IMR-90 (cell line): ENCODE measurements around the gene DBH. TPM values are rescaled to one million over a fixed set of nuclear protein-coding genes. Genes with fewer than 3 reads are reported as not detected.

Experiments
- ATAC-seq: fragments of 200-7000 bp; cut with Tn5 transposase; 2 replicates; pipeline ENCODE4 v1.9.1; 2020; ENCODE audit warnings: low read depth, mild to moderate bottlenecking, moderate library complexity
- BruUV-seq: library from RNA; stranded (reverse); fragments of 400-500 nt; replicated peaks from 2 replicates; lab custom pipeline; 2021; lab: Mats Ljungman, UMichigan
- CTCF ChIA-PET: fragments of 300-600 bp; formaldehyde crosslinking; extraction: SDS; loops from one replicate; lab custom pipeline; 2021; ENCODE audit warnings: antibody characterized with exemption; lab: Yijun Ruan, JAX
- POLR2A ChIA-PET: fragments of 300-600 bp; sonication (Branson Sonifier 250); formaldehyde crosslinking; loops from one replicate; lab custom pipeline; 2022; ENCODE audit warnings: antibody characterized with exemption; ENCODE audit not compliant: unreplicated experiment; lab: Charles Lee
- DNase-seq: peaks from one replicate; pipeline ENCODE4 v3.0.0; 2013
- H2AFZ ChIP-seq: replicated peaks from 2 replicates; pipeline ENCODE3; 2013; ENCODE audit warnings: low read length, mild to moderate bottlenecking; ENCODE audit not compliant: poor library complexity
- H2AK5ac ChIP-seq: 2 replicates; pipeline ENCODE4 v1.6.1; 2013; ENCODE audit warnings: low read depth, low read length, inconsistent platforms
- H2AK9ac ChIP-seq: replicated peaks from 2 replicates; pipeline ENCODE3; 2013; ENCODE audit warnings: mild to moderate bottlenecking, low read depth, low read length, moderate library complexity; ENCODE audit not compliant: poor library complexity
- H2BK120ac ChIP-seq: 2 replicates; pipeline ENCODE4 v1.6.1; 2013; ENCODE audit warnings: low read depth, low read length, inconsistent platforms
- H2BK15ac ChIP-seq: 3 replicates; pipeline ENCODE4 v1.6.1; 2013; ENCODE audit warnings: low read depth, low read length, inconsistent platforms
- H2BK20ac ChIP-seq: 2 replicates; pipeline ENCODE4 v1.6.1; 2013; ENCODE audit warnings: low read depth, mild to moderate bottlenecking, inconsistent platforms, low read length, moderate library complexity
- H2BK5ac ChIP-seq: 2 replicates; pipeline ENCODE4 v1.6.1; 2013; ENCODE audit warnings: mild to moderate bottlenecking, low read depth, low read length, inconsistent platforms; ENCODE audit not compliant: poor library complexity, severe bottlenecking
- H3K14ac ChIP-seq: replicated peaks from 2 replicates; pipeline ENCODE4 v1.6.1; 2013; ENCODE audit warnings: low read depth, low read length, inconsistent platforms
- H3K18ac ChIP-seq: 2 replicates; pipeline ENCODE4 v1.6.1; 2013; ENCODE audit warnings: low read depth, low read length, control low read depth
- H3K23ac ChIP-seq: 2 replicates; pipeline ENCODE4 v1.6.1; 2013; ENCODE audit warnings: low read depth, low read length, inconsistent platforms
- H3K27ac ChIP-seq: 2 replicates; pipeline ENCODE4 v1.5.1; 2013; ENCODE audit warnings: mild to moderate bottlenecking, control low read depth, low read length; ENCODE audit not compliant: insufficient read depth
- H3K27me3 ChIP-seq: 2 replicates; pipeline ENCODE4 v1.6.1; 2013; ENCODE audit warnings: low read length; ENCODE audit not compliant: control insufficient read depth, insufficient read depth
- H3K36me3 ChIP-seq: 2 replicates; pipeline ENCODE4 v1.6.1; 2013; ENCODE audit warnings: low read length, mixed read lengths; ENCODE audit not compliant: control insufficient read depth, insufficient read depth
- H3K4ac ChIP-seq: 2 replicates; pipeline ENCODE4 v1.6.1; 2013; ENCODE audit warnings: low read depth, low read length, inconsistent platforms
- H3K4me1 ChIP-seq: 2 replicates; pipeline ENCODE4 v1.6.1; 2013; ENCODE audit warnings: low read length, mixed read lengths; ENCODE audit not compliant: control insufficient read depth, insufficient read depth
- H3K4me2 ChIP-seq: 2 replicates; pipeline ENCODE4 v1.6.1; 2013; ENCODE audit warnings: low read depth, mild to moderate bottlenecking, control low read depth, low read length, moderate library complexity
- H3K4me3 ChIP-seq: 2 replicates; pipeline ENCODE4 v1.5.1; 2013; ENCODE audit warnings: low read depth, mild to moderate bottlenecking, control low read depth, low read length, moderate library complexity; ENCODE audit not compliant: insufficient read depth
- H3K56ac ChIP-seq: 2 replicates; pipeline ENCODE4 v1.6.1; 2013; ENCODE audit warnings: low read length, inconsistent platforms; ENCODE audit not compliant: insufficient read depth; ENCODE audit errors: extremely low read depth
- H3K79me1 ChIP-seq, 2 experiments: 2 replicates each; pipeline ENCODE4 v1.6.1; 2013; ENCODE audit warnings: low read length in 2 of 2, inconsistent platforms in 1 of 2, low read depth in 1 of 2
- H3K9ac ChIP-seq: 2 replicates; pipeline ENCODE4 v1.6.1; 2013; ENCODE audit warnings: low read depth, low read length, control low read depth
- H3K9me1 ChIP-seq: 2 replicates; pipeline ENCODE4 v1.6.1; 2013; ENCODE audit warnings: low read length, inconsistent platforms; ENCODE audit not compliant: insufficient read depth
- H3K9me3 ChIP-seq: 2 replicates; pipeline ENCODE4 v1.6.1; 2013; ENCODE audit warnings: low read length; ENCODE audit not compliant: control insufficient read depth, insufficient read depth
- H4K20me1 ChIP-seq: 2 replicates; pipeline ENCODE4 v1.6.1; 2013; ENCODE audit warnings: low read length, inconsistent platforms; ENCODE audit not compliant: insufficient read depth
- H4K5ac ChIP-seq: 2 replicates; pipeline ENCODE4 v1.6.1; 2013; ENCODE audit warnings: mild to moderate bottlenecking, low read depth, low read length, control low read depth
- H4K8ac ChIP-seq, 2 experiments: 2 replicates each; pipeline ENCODE4 v1.6.1; 2013; ENCODE audit warnings: low read depth in 2 of 2, low read length in 2 of 2, control low read depth in 1 of 2, inconsistent platforms in 1 of 2
- H4K91ac ChIP-seq: 2 replicates; pipeline ENCODE4 v1.6.1; 2013; ENCODE audit warnings: low read depth, low read length, inconsistent platforms; ENCODE audit not compliant: insufficient read depth
- BHLHE40 ChIP-seq: fragments of 150-350 bp; IDR thresholded peaks from 2 replicates; pipeline ENCODE4 v1.6.1; 2016; ENCODE audit warnings: mild to moderate bottlenecking, low read depth, low read length
- CEBPB ChIP-seq: IDR thresholded peaks from 2 replicates; pipeline ENCODE4 v1.6.1; 2012; ENCODE audit warnings: low read depth, low read length, improper control_type of control experiment
- CHD1 ChIP-seq: IDR thresholded peaks from 2 replicates; pipeline ENCODE4 v1.6.1; 2012; ENCODE audit warnings: low read depth, low read length, improper control_type of control experiment
- CTCF ChIP-seq: conservative IDR thresholded peaks from 2 replicates; pipeline ENCODE4 v1.5.1; 2012; ENCODE audit warnings: mild to moderate bottlenecking, low read depth, low read length, improper control_type of control experiment
- FOS ChIP-seq: fragments of 150-350 bp; IDR thresholded peaks from 2 replicates; pipeline ENCODE4 v1.6.1; 2016; ENCODE audit warnings: low read depth, low read length
- MAFK ChIP-seq: IDR thresholded peaks from 2 replicates; pipeline ENCODE4 v1.6.1; 2012; ENCODE audit warnings: low read depth, low read length, improper control_type of control experiment
- MAZ ChIP-seq: IDR thresholded peaks from 2 replicates; pipeline ENCODE4 v1.6.1; 2012; ENCODE audit warnings: low read depth, mild to moderate bottlenecking, low read length, improper control_type of control experiment, moderate library complexity, borderline replicate concordance
- MXI1 ChIP-seq: IDR thresholded peaks from 2 replicates; pipeline ENCODE4 v1.6.1; 2012; ENCODE audit warnings: low read depth, mild to moderate bottlenecking, low read length, moderate library complexity, borderline replicate concordance
- NFE2L2 ChIP-seq: fragments of 150-350 bp; IDR thresholded peaks from 2 replicates; pipeline ENCODE4 v1.6.1; 2016; ENCODE audit warnings: low read depth, mild to moderate bottlenecking, low read length
- POLR2A ChIP-seq: IDR thresholded peaks from 2 replicates; pipeline ENCODE4 v1.6.1; 2012; ENCODE audit warnings: mild to moderate bottlenecking, low read depth, low read length
- RAD21 ChIP-seq: IDR thresholded peaks from 2 replicates; pipeline ENCODE4 v1.6.1; 2012; ENCODE audit warnings: low read length, improper control_type of control experiment
- RCOR1 ChIP-seq: IDR thresholded peaks from 2 replicates; pipeline ENCODE4 v1.6.1; 2012; ENCODE audit warnings: mild to moderate bottlenecking, low read length, improper control_type of control experiment; ENCODE audit not compliant: insufficient replicate concordance
- RFX5 ChIP-seq: IDR thresholded peaks from 2 replicates; pipeline ENCODE4 v1.8.0; 2012; ENCODE audit warnings: low read depth, mild to moderate bottlenecking, low read length, moderate library complexity
- USF2 ChIP-seq: fragments of 150-350 bp; IDR thresholded peaks from 2 replicates; pipeline ENCODE4 v1.6.1; 2017; ENCODE audit warnings: mild to moderate bottlenecking, antibody characterized with exemption, low read length, low read depth
- WGBS, 2 experiments: methylation state at CpG; one replicate each; pipeline versions ENCODE4 v1.1.5 to v1.1.7; 2013; ENCODE audit warnings: missing lambda C conversion rate in 2 of 2; ENCODE audit not compliant: insufficient read length in 1 of 2; ENCODE audit errors: extremely low coverage in 2 of 2; 5-methylcytosine and 5-hydroxymethylcytosine counted together
- dilution Hi-C: fragments of 300-500 bp; cut with HindIII; formaldehyde crosslinking; loops from one replicate; pipeline ENCODE4 v1.14.3; 2018; ENCODE audit warnings: low sequenced_read_pairs; ENCODE audit not compliant: unreplicated experiment
- in situ Hi-C: fragments of 300-500 bp; cut with MboI; formaldehyde crosslinking; loops from 3 replicates; pipeline ENCODE4 v1.14.3; 2019; ENCODE audit warnings: low sequenced_read_pairs, inconsistent platforms, mixed read lengths
- intact Hi-C: fragments of 100-400 bp; cut with micrococcal nuclease; formaldehyde crosslinking; loops from 2 replicates; pipeline ENCODE4 v1.10.0; 2022
- polyA plus RNA-seq, 3 experiments: library from polyadenylated mRNA; depleted of rRNA; stranded (reverse); fragments of >200 nt; gene quantifications; 2 replicates each; pipeline ENCODE4 v1.2.3, GENCODE V29; 2012; ENCODE audit warnings: low replicate concordance in 1 of 3
- total RNA-seq: library from RNA; depleted of rRNA; stranded (reverse); fragments of >200 nt; gene quantifications from 2 replicates; pipeline ENCODE4 v1.2.3, GENCODE V29; 2012
- TF ChIP-seq, protein P1 (sequence below): fragments of 150-350 bp; IDR thresholded peaks from 2 replicates; pipeline ENCODE4 v1.6.1; 2016; ENCODE audit warnings: low read depth, mild to moderate bottlenecking, low read length, moderate library complexity, borderline replicate concordance

The DBH gene
- total and polyA plus RNA-seq, 2 of the 4 experiments (the other 2 are of a cell fraction) = not detected

GRCh38 chr9:133687856-133688761, 51.9 kb downstream of the DBH start:
- no peak for ATAC-seq
- Histone ChIP-seq H3K4me1 (no peaks in the 10 kb centered on the region), H2AK9ac (no peak overlapping the region), H2AK5ac (no peak overlapping the region), H3K18ac (no peak overlapping the region), H3K27ac (no peak overlapping the region), H3K36me3 (no peaks in the 10 kb centered on the region), H3K79me1 (no peaks in the 10 kb centered on the region), H2BK20ac (no peak overlapping the region), H3K23ac (no peak overlapping the region), H2BK120ac (no peak overlapping the region), H2BK15ac (no peak overlapping the region), H3K9ac (no peak overlapping the region), H4K20me1 (no peaks in the 10 kb centered on the region), H4K5ac (no peak overlapping the region), H3K9me1 (no peaks in the 10 kb centered on the region), H3K4ac (no peak overlapping the region), H3K14ac (no peak overlapping the region), H3K4me2 (no peak overlapping the region), H3K56ac (no peak overlapping the region), H3K9me3 (no peaks in the 10 kb centered on the region), H3K4me3 (no peak overlapping the region), H2AFZ (no peak overlapping the region), H4K91ac (no peak overlapping the region), H2BK5ac (no peak overlapping the region), H3K27me3 (no peaks in the 10 kb centered on the region), H4K8ac (no peak overlapping the region)
- no TSS peak for BruUV-seq
- CTCF ChIA-PET = no interaction called here
- dilution Hi-C loops = no loop called here
- POLR2A ChIA-PET = no interaction called here
- intact Hi-C loops = no loop called here
- WGBS, 2 experiments = 79% methylated on average over 26 of the region's 34 CpGs; no CpG with 5 or more reads in 1 of the 2 experiments
- no peak for DNase-seq
- in situ Hi-C loops = no loop called here
- TF ChIP-seq RAD21 = no peak
- no peak for TF ChIP-seq RFX5
- TF ChIP-seq USF2 = no peak
- TF ChIP-seq FOS = no peak
- no peak for TF ChIP-seq POLR2A
- no peak for TF ChIP-seq MXI1
- no peak for TF ChIP-seq CTCF
- TF ChIP-seq CHD1 = no peak
- no peak for TF ChIP-seq BHLHE40
- TF ChIP-seq MAFK = no peak
- TF ChIP-seq NFE2L2 = no peak
- no peak for TF ChIP-seq MAZ
- TF ChIP-seq CEBPB = no peak
- TF ChIP-seq RCOR1 = no peak
- TF ChIP-seq, protein P1, sequence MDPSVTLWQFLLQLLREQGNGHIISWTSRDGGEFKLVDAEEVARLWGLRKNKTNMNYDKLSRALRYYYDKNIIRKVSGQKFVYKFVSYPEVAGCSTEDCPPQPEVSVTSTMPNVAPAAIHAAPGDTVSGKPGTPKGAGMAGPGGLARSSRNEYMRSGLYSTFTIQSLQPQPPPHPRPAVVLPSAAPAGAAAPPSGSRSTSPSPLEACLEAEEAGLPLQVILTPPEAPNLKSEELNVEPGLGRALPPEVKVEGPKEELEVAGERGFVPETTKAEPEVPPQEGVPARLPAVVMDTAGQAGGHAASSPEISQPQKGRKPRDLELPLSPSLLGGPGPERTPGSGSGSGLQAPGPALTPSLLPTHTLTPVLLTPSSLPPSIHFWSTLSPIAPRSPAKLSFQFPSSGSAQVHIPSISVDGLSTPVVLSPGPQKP = no peak
